GM18867 (cell line): ENCODE results near the gene PAPOLA.

Experiments used
- ATAC-seq: cut with Tn5 transposase; IDR thresholded peaks from one replicate; pipeline ENCODE4 v1.9.1; 2021; ENCODE audit warnings: mild to moderate bottlenecking, moderate library complexity; ENCODE audit not compliant: unreplicated experiment

The PAPOLA gene

DNA sequence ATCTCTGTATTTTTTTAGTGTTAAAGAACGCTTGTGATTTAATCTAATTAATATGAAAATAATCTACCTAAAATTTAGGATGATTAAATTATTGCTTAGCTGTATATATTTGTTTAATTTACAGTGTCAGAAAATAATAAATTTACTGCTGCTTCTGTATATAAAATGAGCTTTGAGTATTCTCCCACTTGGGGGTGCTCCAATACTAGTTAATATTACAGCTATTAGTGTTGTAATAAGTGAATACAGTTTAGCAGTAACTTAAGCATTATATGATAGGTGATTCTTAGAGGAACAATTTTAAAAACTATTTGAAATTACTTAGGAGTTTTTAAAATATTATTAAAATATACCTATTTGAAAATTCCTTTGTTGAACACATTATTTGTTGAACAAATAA is 62.2 kb downstream of the PAPOLA start:
- ATAC-seq: no peak

DNA sequence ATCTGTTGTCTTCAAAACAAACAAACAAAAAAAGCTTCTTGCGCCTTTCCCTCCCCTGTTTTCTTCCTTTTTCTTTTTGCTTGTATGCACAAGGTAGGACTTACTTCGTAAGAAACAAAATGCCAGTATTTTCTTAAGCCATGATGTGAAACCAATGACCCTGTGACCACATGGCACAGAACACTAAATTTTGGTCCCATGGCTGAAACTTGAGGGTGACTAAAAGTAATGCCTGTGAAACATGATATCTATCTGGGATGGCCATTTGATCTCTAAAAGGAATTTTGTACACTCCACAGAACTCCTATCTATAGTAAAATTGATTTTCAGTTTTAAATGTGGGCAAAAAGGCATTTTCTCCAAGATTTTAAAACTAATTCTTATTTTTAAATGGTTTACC is 63.6 kb downstream of the PAPOLA start:
- ATAC-seq: no peak

GRCh38 chr14:96567289-96567899 is 65.2 kb downstream of the PAPOLA start:
- ATAC-seq: no peak

DNA sequence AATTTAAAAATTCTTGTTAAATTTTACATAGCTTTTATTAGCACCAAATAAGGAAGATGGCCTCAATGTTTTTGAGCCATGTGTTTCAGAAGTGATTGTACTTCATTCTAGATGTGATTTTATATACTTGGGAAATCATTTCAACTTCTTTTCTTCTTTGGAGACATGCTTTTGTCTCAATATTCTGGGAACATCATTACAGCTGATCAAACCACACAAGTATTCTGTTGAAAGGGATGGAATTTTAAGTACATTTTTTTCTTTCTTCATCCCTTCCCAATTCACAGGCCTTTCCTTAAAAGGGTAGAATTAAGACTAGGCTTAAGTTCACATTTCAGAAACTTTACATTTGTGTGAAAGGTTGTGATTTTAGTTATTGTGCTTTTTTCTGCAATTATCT is 66.4 kb downstream of the PAPOLA start:
- ATAC-seq: no peak

DNA sequence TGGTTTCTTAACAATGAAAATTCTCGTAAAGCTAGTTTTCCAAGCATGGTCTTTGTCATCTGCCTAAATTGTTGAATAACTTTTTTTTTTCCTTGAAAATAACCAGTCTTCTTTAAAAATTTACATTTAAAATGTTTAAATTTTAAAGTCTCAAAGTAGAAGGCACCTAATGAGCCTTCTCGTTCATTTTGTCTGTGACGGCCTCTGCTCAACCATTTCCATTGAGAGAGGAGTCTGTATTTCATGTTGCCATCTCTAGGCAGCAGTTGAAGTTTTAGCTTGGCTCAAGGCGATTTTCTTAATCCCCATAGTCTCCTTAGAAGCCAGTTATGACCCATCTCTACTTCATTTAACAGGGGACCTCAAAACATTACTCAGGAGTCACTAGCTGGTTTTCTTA is 69.1 kb downstream of the PAPOLA start:
- ATAC-seq: no peak

- ATAC-seq: no peak
Observed at GRCh38 chr14:96573473-96574100, 71.4 kb downstream of the PAPOLA start.

DNA sequence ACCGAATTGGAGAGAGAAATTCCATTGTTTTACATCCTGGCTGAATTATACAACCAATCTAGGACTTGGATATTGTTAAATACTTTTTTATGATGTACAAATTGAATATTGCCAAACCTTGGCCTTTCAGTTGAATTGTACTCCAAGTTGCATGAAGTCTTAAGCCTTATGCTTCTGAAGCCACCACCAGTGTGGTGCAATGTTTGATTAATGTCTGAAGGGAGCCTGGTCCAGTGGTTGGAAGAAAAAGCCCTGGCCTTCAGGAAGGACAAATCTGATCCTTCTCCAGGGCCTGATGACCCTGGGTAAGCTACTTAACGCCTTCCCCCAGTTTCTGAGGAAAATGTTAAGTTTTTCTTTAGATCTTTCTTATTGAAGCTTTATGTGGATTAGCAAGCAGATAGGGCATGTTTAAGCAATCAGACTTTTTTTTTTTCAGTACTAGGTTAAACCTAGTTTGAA is 72.0 kb downstream of the PAPOLA start:
- ATAC-seq: no peak

DNA sequence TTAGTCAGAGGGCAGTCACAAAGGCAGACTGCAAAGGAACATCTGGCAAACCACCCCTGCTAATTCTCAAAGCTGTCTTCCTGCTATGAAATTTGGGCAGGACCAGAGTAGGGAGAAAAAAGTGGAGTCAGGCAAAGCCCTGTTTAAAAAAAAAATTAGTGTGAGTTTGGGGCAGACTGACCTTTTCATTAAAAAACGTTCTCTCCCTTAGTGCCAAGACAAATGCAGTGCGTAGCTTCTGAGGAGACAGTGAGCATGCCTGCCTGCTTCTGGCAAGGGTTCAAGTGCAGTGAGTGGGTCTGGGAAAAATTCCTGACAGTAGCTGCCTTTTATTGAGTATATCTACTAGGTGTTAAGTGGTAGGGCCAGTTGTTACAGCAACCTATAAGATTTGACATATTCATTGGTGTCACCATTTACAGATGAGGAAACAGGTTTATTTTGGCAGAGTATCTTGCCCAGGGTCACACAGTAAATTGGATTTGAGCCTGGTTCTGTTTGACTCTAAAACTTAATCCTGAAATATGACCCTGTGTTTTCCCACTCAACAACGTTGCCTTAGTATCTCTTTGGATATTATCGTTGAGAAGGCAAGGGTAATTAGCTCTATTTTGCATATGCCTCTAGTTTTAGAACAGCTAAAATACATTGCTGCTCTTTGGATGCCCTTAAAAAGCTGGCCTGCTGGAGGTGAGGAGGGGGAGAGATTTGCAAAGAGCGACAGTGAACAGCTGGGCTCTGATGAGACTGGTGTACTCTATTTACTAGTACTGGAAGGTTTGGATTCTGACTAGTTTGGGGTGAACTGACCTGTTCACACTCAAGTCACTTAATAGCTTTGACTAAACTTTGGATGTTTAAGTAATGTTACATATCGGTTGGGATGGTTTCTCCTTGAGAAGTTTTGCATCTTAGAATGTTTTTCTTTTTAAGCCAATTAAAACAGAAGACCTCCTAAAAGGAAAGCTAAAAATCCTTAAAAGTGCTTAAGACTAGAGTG is 72.8 kb downstream of the PAPOLA start:
- no peak for ATAC-seq

- ATAC-seq: no peak
Observed at GRCh38 chr14:96576359-96576758, 74.2 kb downstream of the PAPOLA start.

GRCh38 chr14:96576937-96577336 is 74.8 kb downstream of the PAPOLA start:
- ATAC-seq: no peak

- no peak for ATAC-seq
Observed at GRCh38 chr14:96578619-96579018, 76.4 kb downstream of the PAPOLA start.

DNA sequence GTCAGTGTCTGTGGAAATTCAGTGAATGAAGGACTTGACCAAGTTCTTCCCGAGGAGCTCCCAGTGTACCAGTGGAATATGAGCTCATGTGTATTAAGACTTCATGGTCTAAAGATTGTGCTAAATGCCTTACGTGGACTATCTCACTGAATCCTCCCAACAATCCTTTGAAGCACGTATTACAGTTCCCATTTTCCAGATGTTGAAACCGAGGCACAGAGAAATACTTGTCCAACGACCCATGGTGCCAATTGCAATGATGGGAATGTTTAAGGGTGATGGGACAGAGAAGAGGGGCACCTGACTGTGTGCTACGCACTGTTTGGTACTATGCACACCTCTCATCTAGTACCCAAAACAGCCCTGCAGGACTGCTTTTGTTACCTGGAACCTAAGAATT is 77.2 kb downstream of the PAPOLA start:
- ATAC-seq: no peak

DNA sequence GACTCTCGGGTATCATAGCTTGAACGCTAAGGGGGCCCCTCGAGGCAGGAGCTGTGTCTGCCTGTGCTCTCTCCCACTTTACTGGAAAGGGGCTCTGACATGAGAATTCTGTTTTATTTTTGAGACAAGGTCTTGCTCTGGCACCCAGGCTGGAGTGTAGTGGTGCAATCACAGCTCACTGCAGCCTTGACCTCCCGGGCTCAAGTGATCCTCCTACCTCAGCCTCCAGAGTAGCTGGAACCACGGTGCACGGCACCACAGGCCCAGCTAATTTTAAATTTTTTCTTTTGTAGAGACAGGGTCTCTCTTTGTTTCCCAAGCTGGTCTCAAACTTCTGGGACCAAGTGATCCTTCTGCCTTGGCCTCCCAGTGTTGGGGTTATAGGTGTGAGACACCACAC is 77.7 kb downstream of the PAPOLA start:
- no peak for ATAC-seq

GRCh38 chr14:96580566-96580965 is 78.4 kb downstream of the PAPOLA start:
- ATAC-seq: no peak

GRCh38 chr14:96581026-96581425 is 78.8 kb downstream of the PAPOLA start:
- no peak for ATAC-seq

- ATAC-seq: no peak
Observed at GRCh38 chr14:96581902-96582301, 79.7 kb downstream of the PAPOLA start.

GRCh38 chr14:96582411-96582961 is 80.3 kb downstream of the PAPOLA start:
- no peak for ATAC-seq

GRCh38 chr14:96582995-96583394 is 80.8 kb downstream of the PAPOLA start:
- no peak for ATAC-seq

GRCh38 chr14:96583569-96584041 is 81.4 kb downstream of the PAPOLA start:
- ATAC-seq: no peak

DNA sequence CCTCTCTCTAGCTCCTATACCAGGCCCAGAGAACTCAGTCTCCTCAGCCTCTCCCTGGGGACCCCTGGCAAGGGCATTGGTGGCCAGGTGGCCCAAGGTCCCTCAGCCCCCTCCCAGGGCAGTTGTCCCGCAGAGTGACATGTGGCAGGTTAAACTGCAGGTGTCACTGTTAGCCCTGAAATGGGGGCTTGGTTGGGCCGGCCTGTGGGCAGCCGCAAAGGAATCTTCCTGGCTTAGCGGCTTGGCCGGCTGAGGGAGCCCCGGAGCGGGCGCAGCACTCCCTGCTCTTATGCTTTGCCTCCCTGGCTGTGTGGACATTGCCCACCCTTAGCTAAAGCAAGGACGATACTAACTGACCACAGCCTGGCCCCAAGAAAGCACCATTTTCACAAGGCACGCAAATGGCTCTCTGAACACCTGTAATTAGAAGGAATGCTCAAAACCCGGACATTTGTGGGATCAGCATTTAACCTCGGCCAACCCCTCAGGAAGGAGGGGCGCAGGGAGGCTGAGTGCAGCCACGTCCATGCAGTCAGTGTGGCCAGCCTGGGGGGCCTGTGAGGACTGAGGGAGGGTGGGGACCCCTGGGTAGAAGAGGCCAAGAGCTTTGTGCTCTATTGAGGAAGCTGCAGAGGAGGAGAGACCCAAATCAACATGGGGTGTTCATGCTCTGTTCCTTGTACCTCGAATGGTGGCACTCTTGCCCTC is 82.2 kb downstream of the PAPOLA start:
- peak; percentile 62 for ATAC-seq
